Stimulated activated CD4-positive, alpha-beta T cell treated with anti-CD3 and anti-CD28 coated beads, Interleukin-1b, Interleukin-23, amount 100 ng/mL, for 1 hour (primary cell): Measurements from ENCODE around the gene AOC2.
"Not testable (repeated sequence)": the region's sequence is repeated elsewhere in the genome, so short reads cannot be mapped to it uniquely, and the experiment has no call there.

ENCODE experiments used
- DNase-seq, 2 donors: peaks; one replicate each; pipeline ENCODE4 v3.0.0-alpha.2; 2020; ENCODE audit warnings: low read depth in 2 of 2

Gene AOC2

DNA sequence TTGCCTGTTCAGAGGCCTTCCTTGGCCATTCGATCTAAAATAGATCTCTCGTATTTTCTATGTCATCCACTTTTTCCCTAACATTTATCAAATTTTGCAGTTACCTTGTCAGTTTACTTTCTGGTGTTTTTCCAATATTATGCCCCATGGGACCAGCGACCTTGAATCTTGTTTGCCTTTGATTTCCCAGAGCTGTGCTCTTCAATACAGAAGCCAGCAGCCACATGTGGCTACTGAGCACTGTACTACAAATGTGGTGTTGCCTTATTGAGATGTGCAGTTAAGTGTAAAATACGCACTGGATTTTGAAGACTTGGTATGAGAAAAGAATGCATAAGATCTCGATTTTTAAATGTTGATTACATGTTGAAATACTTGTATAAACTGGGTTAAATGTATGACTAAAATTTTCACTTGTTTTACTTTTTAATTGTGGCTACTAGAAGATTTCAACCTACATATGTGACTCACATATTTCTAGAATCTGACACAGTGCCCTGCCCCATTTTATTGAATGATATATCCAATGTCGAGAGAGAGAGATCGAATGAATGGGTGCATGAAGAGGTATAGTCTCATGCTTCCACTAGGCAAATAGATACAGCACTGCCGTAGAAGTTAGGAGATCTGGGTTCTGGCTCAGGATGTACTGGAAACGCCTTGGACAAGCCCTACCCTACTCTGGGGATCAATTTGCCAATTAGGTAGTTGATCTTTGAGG, 12.0 kb upstream of the AOC2 start:
- no peak for DNase-seq

DNA sequence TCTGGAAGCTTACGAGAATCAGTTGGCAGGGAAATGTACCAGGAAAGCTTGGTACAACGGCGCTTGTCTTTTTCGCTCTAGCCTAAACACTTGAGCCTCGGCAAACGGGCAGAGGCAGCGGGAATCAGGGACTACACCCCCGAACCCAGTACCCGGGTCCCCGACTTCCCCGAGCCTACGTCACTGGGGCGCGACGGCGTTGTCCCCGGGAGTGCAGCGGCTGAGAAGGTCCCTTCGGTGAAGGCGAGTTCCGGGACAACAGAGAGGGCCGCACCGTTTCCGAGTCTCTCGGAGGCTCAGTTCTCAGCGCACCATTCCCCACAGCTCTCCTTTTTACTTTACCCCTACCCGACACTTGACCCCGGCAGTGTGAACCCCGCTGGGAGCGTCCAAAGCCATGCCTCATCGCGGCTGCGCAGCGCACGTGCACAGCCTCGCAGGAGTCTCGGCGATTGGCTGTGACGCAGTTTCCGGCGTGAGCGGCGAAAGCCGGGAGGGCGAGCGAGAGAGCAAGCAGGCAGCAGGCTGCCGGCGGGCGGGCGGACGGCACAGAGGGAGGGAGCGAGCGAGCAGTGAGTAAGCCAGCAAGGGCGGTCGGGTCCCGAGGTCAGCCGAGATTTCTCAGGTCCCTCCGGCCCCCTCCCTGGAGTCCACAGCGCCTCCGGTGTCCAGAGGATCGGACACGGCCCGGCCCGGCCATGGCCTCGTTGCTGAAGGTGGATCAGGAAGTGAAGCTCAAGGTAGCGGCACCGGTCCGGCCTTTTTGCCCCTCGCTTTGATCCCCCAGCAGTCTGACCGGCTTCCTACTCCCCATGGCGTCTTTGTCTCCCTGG, 11.2 kb upstream of the AOC2 start, which contains the start of gene PSME3:
Gene PSME3 (plus strand): TSS at position 464 of the 833 bp plus-strand sequence. CDS start 235 bp downstream, at position 699.
- DNase-seq, result peak; percentile 57 to 75

DNA sequence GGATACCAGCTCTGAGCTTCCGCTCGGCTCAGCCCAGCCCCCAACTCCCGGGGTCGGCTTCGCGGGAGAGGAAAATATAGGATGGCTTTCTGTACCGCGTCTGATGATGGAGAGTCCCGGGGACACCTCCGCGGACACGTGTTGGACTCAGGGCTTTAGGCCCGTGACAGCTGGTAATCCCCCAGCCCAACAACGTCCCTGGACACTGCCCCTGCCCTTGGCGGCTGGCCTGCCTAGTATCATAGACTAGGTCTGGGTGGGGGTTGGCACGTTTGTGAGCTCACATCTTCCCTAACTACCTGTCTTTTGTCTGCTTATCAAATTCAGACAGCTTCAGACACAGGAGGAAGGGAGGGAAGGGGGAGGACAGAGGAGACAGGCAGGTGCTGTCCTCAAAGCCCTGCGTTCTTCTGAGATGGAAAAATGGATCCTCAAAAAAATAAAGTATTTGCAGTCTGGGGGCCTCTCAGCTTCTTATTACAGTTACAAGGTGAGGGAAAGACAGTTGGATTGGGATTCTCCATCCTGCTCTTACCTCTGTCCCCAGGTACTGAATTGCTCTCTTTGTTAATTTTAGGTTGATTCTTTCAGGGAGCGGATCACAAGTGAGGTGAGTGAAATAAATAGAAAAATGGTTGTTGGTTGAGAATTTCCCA, 10.5 kb upstream of the AOC2 start:
- DNase-seq, result no peak

DNA sequence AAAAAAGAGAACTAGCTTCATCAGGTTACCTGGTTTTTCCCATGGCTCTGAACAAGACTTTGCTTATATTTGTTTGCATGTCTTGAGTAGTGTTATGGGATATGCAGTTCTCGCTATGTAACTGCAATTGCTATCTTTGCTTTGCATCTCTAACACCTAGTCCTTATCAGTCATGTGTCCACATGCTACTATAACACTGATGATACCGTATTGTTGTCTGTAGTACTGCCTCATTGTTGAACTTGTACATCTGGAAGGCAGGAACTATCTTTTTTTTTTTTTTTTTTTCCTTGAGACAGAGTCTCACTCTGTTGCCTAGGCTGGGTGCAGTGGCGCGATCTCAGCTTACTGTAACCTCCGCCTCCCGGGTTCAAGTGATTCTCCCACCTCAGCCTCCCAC, 8.6 kb upstream of the AOC2 start:
- no peak for DNase-seq

DNA sequence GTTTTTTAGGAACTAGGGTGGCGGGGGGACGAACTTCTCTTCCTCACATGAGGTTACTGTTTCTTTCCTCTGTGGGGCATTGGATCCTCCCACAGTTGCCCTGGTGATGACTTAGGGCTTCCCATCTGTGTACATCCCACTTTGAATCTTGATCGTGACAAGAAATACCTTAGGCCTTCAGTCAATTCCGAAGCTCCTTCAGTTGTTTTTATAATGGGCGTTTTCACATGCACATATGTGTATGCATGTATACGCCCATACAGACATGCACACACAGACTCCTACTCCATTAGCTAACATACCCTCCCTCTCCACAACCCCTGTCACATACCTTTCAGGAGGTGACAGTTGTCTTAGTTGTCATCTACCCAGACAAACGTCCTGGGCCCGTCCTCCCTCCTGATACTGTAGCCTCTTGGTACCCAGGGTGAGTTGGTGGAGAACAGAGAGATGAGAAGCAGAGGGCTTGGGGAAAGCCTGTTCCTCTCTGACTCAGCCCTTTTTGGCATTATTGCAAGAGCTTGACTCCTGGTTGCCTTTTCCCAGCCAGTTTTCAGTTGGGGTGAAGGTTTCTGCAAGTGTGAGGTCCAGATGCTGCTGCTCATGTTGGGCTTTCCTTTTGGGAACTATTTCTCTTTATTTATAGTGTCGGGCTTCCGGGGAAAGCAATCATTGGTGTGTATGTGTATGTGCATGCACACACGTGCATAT, 2.2 kb upstream of the AOC2 start:
- no peak for DNase-seq

DNA sequence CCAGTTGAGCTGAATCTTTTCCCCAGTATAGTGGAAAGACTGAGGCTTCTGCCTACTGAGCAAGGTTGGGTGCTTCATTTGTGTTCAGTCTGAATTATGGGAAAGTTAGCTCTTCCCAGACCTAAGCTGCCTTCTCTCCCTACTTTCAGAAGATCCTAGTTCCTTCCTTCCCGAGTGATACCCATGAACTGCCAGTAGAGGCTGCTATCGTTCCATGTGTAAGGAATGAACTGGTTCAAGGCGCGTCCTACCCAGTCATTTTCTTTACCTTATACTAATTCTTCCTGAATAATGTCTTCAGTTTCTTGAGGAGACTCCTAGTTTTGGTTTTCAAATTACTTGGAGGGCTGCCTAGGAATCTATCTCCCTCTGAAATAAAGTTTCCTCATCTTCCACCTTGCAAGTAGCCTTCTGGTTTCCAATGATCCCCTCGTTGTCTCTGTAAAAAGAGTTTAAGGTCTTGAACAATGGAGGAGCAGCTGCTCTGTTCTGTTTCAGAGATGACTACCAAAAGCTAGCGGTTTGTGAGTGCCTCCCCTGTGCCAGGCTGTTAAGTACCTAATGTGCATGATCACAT, 934 bp upstream of the AOC2 start:
- no peak for DNase-seq

- DNase-seq, result no peak
Observed at GRCh38 chr17:42844761-42845555, 578 bp downstream of the AOC2 start.

GRCh38 chr17:42845556-42845917, 1.2 kb downstream of the AOC2 start:
- DNase-seq, result no peak

DNA sequence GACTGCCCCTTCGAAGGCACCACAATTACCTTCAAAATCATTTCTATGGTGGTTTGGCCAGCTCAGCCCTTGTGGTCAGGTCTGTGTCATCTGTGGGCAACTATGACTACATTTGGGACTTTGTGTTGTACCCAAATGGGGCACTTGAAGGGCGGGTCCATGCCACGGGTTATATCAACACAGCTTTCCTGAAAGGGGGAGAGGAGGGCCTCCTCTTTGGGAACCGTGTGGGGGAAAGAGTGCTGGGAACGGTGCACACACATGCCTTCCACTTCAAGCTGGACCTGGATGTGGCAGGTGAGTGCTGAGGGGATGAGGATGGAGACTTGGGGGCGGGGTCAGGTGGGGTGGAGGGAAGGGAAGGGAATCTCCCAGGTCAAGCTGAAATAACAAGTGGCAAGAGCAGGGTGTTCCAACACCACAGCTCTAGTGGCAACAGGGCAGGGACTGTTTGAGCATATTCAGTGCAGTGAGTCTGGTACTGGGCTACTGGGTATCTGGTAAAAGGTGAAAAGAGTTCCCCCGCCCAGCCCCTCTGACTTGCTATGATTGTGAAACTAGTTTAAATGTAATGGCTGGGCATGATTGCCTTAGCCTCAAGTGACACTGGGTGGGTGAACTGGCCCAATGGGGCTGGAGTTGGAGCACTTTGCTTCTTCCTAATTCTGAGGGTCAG, 1.7 kb downstream of the AOC2 start:
- peak in 1 of 2 donors; percentile 6 for DNase-seq

GRCh38 chr17:42846594-42847280, 2.4 kb downstream of the AOC2 start:
- DNase-seq, result no peak

DNA sequence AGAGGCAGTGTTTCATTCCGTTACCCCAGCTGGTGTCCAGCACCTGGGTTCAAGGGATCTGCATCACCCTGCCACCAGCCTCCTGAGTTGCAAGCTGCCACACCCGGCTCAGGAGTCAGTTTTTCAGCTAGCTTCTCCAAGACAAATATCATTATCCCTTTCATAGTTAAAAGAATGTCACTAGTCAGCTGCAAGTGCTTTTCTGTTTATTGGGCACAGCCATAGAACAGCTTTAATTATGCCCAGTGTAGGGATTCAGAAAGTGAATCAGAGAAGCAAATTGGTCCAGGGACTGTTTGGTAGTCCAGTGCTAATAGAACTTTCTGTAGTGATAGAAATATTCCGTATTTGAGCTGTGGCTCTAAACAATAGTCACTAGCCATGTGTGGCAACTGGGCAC, 3.7 kb downstream of the AOC2 start:
- no peak for DNase-seq

- no peak for DNase-seq
Observed at GRCh38 chr17:42849031-42849430, 4.7 kb downstream of the AOC2 start.

- no peak for DNase-seq
Observed at GRCh38 chr17:42849451-42850181, 5.2 kb downstream of the AOC2 start.

GRCh38 chr17:42850954-42851353, 6.6 kb downstream of the AOC2 start, which contains the start of gene AOC3:
Gene AOC3 (plus strand): TSS chr17:42851199. CDS start chr17:42851344, 145 bp downstream.
- DNase-seq, result no peak

DNA sequence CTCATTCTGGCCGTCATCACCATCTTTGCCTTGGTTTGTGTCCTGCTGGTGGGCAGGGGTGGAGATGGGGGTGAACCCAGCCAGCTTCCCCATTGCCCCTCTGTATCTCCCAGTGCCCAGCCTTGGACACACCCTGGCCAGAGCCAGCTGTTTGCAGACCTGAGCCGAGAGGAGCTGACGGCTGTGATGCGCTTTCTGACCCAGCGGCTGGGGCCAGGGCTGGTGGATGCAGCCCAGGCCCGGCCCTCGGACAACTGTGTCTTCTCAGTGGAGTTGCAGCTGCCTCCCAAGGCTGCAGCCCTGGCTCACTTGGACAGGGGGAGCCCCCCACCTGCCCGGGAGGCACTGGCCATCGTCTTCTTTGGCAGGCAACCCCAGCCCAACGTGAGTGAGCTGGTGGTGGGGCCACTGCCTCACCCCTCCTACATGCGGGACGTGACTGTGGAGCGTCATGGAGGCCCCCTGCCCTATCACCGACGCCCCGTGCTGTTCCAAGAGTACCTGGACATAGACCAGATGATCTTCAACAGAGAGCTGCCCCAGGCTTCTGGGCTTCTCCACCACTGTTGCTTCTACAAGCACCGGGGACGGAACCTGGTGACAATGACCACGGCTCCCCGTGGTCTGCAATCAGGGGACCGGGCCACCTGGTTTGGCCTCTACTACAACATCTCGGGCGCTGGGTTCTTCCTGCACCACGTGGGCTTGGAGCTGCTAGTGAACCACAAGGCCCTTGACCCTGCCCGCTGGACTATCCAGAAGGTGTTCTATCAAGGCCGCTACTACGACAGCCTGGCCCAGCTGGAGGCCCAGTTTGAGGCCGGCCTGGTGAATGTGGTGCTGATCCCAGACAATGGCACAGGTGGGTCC, 7.2 kb downstream of the AOC2 start:
- not testable (repeated sequence) for DNase-seq

DNA sequence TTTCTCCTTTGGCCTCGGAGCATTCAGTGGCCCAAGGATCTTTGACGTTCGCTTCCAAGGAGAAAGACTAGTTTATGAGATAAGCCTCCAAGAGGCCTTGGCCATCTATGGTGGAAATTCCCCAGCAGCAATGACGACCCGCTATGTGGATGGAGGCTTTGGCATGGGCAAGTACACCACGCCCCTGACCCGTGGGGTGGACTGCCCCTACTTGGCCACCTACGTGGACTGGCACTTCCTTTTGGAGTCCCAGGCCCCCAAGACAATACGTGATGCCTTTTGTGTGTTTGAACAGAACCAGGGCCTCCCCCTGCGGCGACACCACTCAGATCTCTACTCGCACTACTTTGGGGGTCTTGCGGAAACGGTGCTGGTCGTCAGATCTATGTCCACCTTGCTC, 8.0 kb downstream of the AOC2 start:
- DNase-seq, result no peak

- DNase-seq, result no peak
Observed at GRCh38 chr17:42853004-42853403, 8.6 kb downstream of the AOC2 start.

DNA sequence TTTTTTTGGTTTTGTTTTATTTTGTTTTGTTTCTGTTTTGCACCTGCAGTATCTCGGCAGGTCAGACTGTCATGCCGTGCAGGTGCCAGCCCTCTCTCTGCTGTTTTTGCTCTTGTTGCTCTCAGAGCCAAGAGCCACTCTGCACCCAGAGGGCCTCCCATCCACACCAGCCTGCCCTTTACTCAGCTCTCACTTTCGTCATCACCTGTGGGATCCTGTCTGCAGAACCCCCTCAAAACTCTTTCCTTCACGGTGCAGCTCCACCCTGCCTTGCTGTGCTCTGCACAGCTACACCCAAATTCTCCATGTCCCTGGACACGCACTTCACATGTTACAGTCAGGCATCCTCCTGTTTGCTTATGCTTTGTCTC, 9.2 kb downstream of the AOC2 start:
- no peak for DNase-seq
